T-cell (primary cell): ENCODE measurements around the gene IFNL1. TPM values are rescaled to one million over a fixed set of nuclear protein-coding genes. Genes with fewer than 3 reads are reported as not detected.

Source experiments
- ATAC-seq, 4 experiments: fragments of 200-7000 bp in 3 of 4; fragments of 150-1000 bp in 1 of 4; cut with Tn5 transposase; replicated peaks in 1 of 4; 1 replicate in 3 of 4; 2 replicates in 1 of 4; pipeline ENCODE4 v1.10.0; 2021; ENCODE audit warnings: moderate library complexity in 3 of 4, mild to moderate bottlenecking in 2 of 4, moderate number of reproducible peaks in 1 of 4
- CTCF ChIA-PET, 2 donors: fragments of 300-600 bp; sonication (Branson Sonifier 250); formaldehyde crosslinking; loops; one replicate each; lab custom pipeline; 2022; ENCODE audit warnings: antibody characterized with exemption in 2 of 2; lab: Charles Lee
- POLR2A ChIA-PET, 2 donors: fragments of 300-600 bp; sonication (Branson Sonifier 250); formaldehyde crosslinking; loops; one replicate each; lab custom pipeline; 2022; ENCODE audit warnings: antibody characterized with exemption in 2 of 2; lab: Charles Lee
- DNase-seq, 35 experiments: peaks; one replicate each; pipeline versions ENCODE4 v3.0.0 to v3.0.0-alpha.2; 2013 to 2023
- H3K27ac ChIP-seq: one replicate; pipeline ENCODE4 v1.5.1; 2013; ENCODE audit warnings: low read length
- H3K27me3 ChIP-seq, 2 experiments: replicated peaks in 1 of 2; 1 replicate in 1 of 2; 2 replicates in 1 of 2; pipeline versions ENCODE4 v1.6.1 to v1.7.0; 2013; ENCODE audit warnings: low read length in 1 of 2, mixed read lengths in 1 of 2; ENCODE audit not compliant: control insufficient read depth in 2 of 2, insufficient read depth in 2 of 2; ENCODE audit errors: extremely low read depth in 1 of 2
- H3K36me3 ChIP-seq, 2 donors: 1 replicate in 1 of 2; 2 replicates in 1 of 2; pipeline versions ENCODE4 v1.6.1 to v1.7.0; 2013; ENCODE audit warnings: low read length in 1 of 2; ENCODE audit not compliant: control insufficient read depth in 2 of 2, insufficient read depth in 1 of 2; ENCODE audit errors: extremely low read depth in 1 of 2
- H3K4me1 ChIP-seq, 2 experiments: 1 replicate in 1 of 2; 2 replicates in 1 of 2; pipeline versions ENCODE4 v1.6.1 to v1.7.0; 2013; ENCODE audit warnings: low read length in 2 of 2, mixed read lengths in 1 of 2; ENCODE audit not compliant: insufficient read depth in 2 of 2, control insufficient read depth in 1 of 2; ENCODE audit errors: extremely low read depth in 1 of 2
- H3K4me3 ChIP-seq, 2 donors: 1 replicate in 1 of 2; 2 replicates in 1 of 2; pipeline versions ENCODE4 v1.5.1 to v1.7.0; 2013; ENCODE audit warnings: mild to moderate bottlenecking in 2 of 2, low read length in 1 of 2, moderate library complexity in 1 of 2; ENCODE audit not compliant: control insufficient read depth in 1 of 2; ENCODE audit errors: extremely low read depth in 1 of 2
- H3K9me3 ChIP-seq: 2 replicates; pipeline ENCODE4 v1.7.0; 2013
- H3K27ac Mint-ChIP-seq, 2 donors: one replicate each; pipeline ENCODE4 v1.8.0; 2020 to 2021; ENCODE audit warnings: mild to moderate bottlenecking in 2 of 2, mixed read lengths in 2 of 2
- H3K27me3 Mint-ChIP-seq, 2 donors: one replicate each; pipeline ENCODE4 v1.8.0; 2021 to 2022; ENCODE audit warnings: mixed read lengths in 2 of 2
- H3K36me3 Mint-ChIP-seq: one replicate; pipeline ENCODE4 v1.8.0; 2021; ENCODE audit warnings: mixed read lengths
- H3K4me1 Mint-ChIP-seq, 3 donors: one replicate each; pipeline ENCODE4 v1.8.0; 2020 to 2022; ENCODE audit warnings: mixed read lengths in 3 of 3, mild to moderate bottlenecking in 1 of 3
- H3K4me3 Mint-ChIP-seq, 3 donors: one replicate each; pipeline ENCODE4 v1.8.0; 2020 to 2022; ENCODE audit warnings: mild to moderate bottlenecking in 3 of 3, mixed read lengths in 3 of 3, moderate library complexity in 3 of 3
- H3K9me3 Mint-ChIP-seq, 3 donors: one replicate each; pipeline ENCODE4 v1.8.0; 2020 to 2022; ENCODE audit warnings: mixed read lengths in 3 of 3
- WGBS: methylation state at CpG from one replicate; pipeline ENCODE4 v1.1.5; 2013; ENCODE audit warnings: missing lambda C conversion rate; ENCODE audit not compliant: insufficient coverage; 5-methylcytosine and 5-hydroxymethylcytosine counted together
- total RNA-seq, 35 experiments: library from RNA in 6 of 35; stranded (reverse) in 6 of 35; fragments of 120-200 nt in 1 of 35; gene quantifications; one replicate each; pipeline versions ENCODE4 v1.2.1 to v1.2.4 and lab custom pipeline; 2013 to 2026

The IFNL1 gene
- total RNA-seq, 5 donors from 2014 or later (not counting 1 experiment from before 2014, with no cell fraction given), result 0.49 TPM; not detected in 4

DNA sequence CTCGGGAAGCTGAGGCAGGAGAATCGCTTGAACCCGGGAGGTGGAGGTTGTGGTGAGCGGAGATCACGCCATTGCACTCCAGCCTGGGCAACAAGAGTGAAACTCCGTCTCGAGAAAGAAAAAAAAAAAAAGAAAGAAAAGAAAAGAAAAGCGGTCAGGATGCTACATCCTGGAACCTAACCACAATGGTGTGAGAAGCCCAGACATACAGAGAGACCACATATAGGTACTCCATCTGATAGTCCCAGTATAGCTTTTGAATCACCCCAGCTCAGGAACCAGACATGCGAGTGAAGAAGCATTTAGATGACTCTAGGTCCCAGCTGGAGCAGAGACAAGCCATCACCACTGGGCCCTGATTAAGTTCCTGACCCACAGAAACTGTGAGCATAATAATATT is 3.2 kb downstream of the IFNL1 start:
- H3K27ac ChIP-seq, result no peak overlapping the region
- CTCF ChIA-PET, result no interaction called here
- peak overlapping the region in 1 of 2 donors; percentile 52 for H3K27ac Mint-ChIP-seq

GRCh38 chr19:39299832-39300231 is 3.6 kb downstream of the IFNL1 start:
- ChIA-PET CTCF (no interaction called here), POLR2A (no interaction called here)
- Histone ChIP-seq H3K27me3 (no peaks in the 10 kb centered on the region), H3K27ac (no peak overlapping the region), H3K9me3 (no peaks in the 10 kb centered on the region), H3K36me3 (no peaks in the 10 kb centered on the region), H3K4me1 (peaks cover 0 to 28% of the 10 kb centered on the region in 2 experiments), H3K4me3 (no peak overlapping the region)
- Mint-ChIP-seq H3K36me3 (no peaks in the 10 kb centered on the region), H3K27ac (peak overlapping the region in 1 of 2 donors; percentile 55), H3K4me3 (no peak overlapping the region), H3K9me3 (no peaks in the 10 kb centered on the region), H3K27me3 (no peaks in the 10 kb centered on the region), H3K4me1 (peaks cover 15 to 25% (median 18%) of the 10 kb centered on the region in 3 donors)
- 83% methylated on average over 7 of the region's 10 CpGs for WGBS
- DNase-seq, result no peak
- no peak for ATAC-seq

More for the DNA sequence above, 3.2 kb downstream of the IFNL1 start:
- 50% methylated on average over 5 of the region's 9 CpGs for WGBS
- Histone ChIP-seq H3K4me1 (peaks cover 0 to 28% of the 10 kb centered on the region in 2 experiments), H3K36me3 (no peaks in the 10 kb centered on the region), H3K9me3 (no peaks in the 10 kb centered on the region), H3K27me3 (no peaks in the 10 kb centered on the region), H3K4me3 (no peak overlapping the region)
- no peaks in the 10 kb centered on the region for H3K9me3 Mint-ChIP-seq
- no peaks in the 10 kb centered on the region for H3K36me3 Mint-ChIP-seq
- peaks cover 15 to 25% (median 18%) of the 10 kb centered on the region in 3 donors for H3K4me1 Mint-ChIP-seq
- H3K27me3 Mint-ChIP-seq, result no peaks in the 10 kb centered on the region
- ATAC-seq (peak in 2 of 4 experiments; percentile 31 to 38), DNase-seq (peak in 2 of 35 experiments; percentile 5 to 63)
- POLR2A ChIA-PET, result no interaction called here
- H3K4me3 Mint-ChIP-seq, result no peak overlapping the region

DNA sequence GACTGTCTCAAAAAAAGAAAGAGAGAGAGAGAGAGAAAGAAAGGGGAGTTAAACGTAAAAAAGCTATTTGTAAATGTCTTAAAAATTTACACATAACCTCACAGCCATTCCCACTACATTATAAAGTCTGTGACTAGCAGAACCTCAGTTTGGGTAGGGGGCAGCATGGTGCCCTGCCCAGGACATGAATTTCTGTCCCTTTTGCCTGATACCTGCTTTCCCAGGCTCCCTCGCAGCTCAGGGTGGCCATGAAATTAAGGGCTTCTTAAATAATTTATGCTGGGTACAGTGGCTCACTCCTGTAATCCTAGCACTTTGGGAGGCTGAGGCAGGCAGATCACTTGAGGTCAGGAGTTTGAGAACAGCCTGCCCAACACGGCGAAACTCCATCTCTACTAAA is 4.8 kb downstream of the IFNL1 start:
- no peaks in the 10 kb centered on the region for H3K9me3 ChIP-seq
- H3K27me3 Mint-ChIP-seq, result no peaks in the 10 kb centered on the region
- ChIA-PET POLR2A (no interaction called here), CTCF (interaction anchor here in 1 of 2 donors (1.0 kb wide), 1 partner anchor 39 kb away, joined by 3 read pairs; no protein-coding TSS in a partner anchor)
- no peak for DNase-seq
- no peaks in the 10 kb centered on the region for H3K36me3 Mint-ChIP-seq
- H3K27ac ChIP-seq, result no peak overlapping the region
- WGBS, result 96% methylated on average over 3 of the region's 4 CpGs
- H3K4me1 Mint-ChIP-seq, result peaks cover 18 to 25% (median 23%) of the 10 kb centered on the region in 3 donors
- H3K27ac Mint-ChIP-seq, result no peak overlapping the region
- H3K4me3 Mint-ChIP-seq, result no peak overlapping the region
- ATAC-seq, result no peak
- no peak overlapping the region for H3K4me3 ChIP-seq
- no peaks in the 10 kb centered on the region for H3K9me3 Mint-ChIP-seq
- no peaks in the 10 kb centered on the region for H3K36me3 ChIP-seq
- H3K27me3 ChIP-seq, result no peaks in the 10 kb centered on the region
- H3K4me1 ChIP-seq, result peaks cover 0 to 28% of the 10 kb centered on the region in 2 experiments

DNA sequence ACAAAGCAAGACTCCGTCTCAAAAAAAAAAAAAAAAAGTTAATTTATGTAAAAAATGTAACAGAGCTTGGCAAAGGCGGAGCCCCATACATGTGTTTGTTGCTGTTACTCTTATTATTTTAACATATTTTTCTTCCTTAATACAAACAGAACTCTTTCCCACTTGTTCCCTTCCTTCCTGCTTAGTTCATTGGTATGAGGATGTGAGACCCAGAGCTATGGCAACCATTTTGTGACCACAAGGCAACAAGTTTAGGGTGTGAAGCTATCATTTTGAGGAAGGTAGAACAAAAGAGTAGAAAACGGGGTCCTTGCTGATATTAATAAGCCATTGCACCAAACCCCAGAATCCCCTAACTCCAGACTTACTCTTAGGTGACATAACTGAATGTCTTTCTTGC is 5.4 kb downstream of the IFNL1 start:
- Mint-ChIP-seq H3K36me3 (peaks cover under 1% of the 10 kb centered on the region), H3K27me3 (no peaks in the 10 kb centered on the region), H3K4me1 (peaks cover 18 to 25% (median 23%) of the 10 kb centered on the region in 3 donors), H3K9me3 (no peaks in the 10 kb centered on the region), H3K27ac (no peak overlapping the region), H3K4me3 (no peak overlapping the region)
- Histone ChIP-seq H3K4me1 (peaks cover 0 to 28% of the 10 kb centered on the region in 2 experiments), H3K9me3 (no peaks in the 10 kb centered on the region), H3K27ac (no peak overlapping the region), H3K4me3 (no peak overlapping the region), H3K27me3 (peaks cover 0 to 3% of the 10 kb centered on the region in 2 experiments), H3K36me3 (no peaks in the 10 kb centered on the region)
- WGBS, result no CpG with 5 or more reads among the region's 3 CpGs
- DNase-seq (no peak), ATAC-seq (no peak)
- ChIA-PET POLR2A (no interaction called here), CTCF (interaction anchor here in 1 of 2 donors (1.0 kb wide), 1 partner anchor 40 kb away, joined by 3 read pairs; no protein-coding TSS in a partner anchor)

DNA sequence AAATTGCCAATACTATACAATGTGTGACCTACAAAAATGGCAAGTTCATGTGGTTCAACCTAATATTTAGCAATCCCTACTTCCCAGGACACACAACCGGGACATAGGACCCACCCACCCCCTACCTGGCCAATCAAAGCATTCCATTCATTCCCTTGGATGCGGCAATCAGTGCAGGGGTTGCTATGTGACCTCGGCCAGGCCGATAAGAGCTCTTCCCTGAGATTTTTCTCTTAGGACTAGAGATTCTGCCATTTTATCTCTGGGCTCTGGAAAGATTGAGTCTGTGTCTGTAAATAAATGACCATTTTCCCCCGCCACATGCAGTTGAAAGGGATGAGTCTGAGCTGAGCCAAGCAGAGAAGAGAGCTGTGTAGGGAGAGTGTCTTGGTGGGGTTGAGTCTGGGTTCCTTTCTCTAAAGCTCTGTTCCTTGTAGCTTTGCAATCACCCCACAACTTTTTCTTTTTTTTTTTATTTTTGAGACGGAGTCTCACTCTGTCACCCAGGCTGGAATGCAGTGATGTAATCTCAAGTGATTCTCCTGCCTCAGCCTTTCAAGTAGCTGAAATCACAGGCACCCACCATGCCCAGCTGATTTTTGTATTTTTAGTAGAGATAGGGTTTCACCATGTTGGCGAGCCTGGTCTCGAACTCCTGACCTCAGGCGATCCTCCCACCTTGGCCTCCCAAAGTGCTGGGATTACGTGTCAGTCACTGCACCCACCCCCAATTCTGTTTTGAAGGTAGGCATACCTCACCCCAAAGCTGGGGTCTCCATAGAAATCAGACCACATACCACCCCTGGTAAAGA is 7.4 kb downstream of the IFNL1 start:
- H3K4me1 Mint-ChIP-seq, result peaks cover 6 to 11% (median 10%) of the 10 kb centered on the region in 3 donors
- H3K36me3 ChIP-seq, result peaks cover 0 to 2% of the 10 kb centered on the region in 2 donors
- H3K27me3 ChIP-seq, result peaks cover 0 to 3% of the 10 kb centered on the region in 2 experiments
- no peaks in the 10 kb centered on the region for H3K9me3 ChIP-seq
- no peaks in the 10 kb centered on the region for H3K9me3 Mint-ChIP-seq
- POLR2A ChIA-PET, result interaction anchor here in 1 of 2 donors (0.6 kb wide), 1 partner anchor 213 kb away, joined by 6 read pairs; no protein-coding TSS in a partner anchor
- CTCF ChIA-PET, result no interaction called here
- peaks cover 8% of the 10 kb centered on the region for H3K36me3 Mint-ChIP-seq
- H3K27me3 Mint-ChIP-seq, result no peaks in the 10 kb centered on the region
- 100% methylated on average over 5 of the region's 10 CpGs for WGBS
- no peak overlapping the region for H3K4me3 ChIP-seq
- no peak for DNase-seq
- no peak for ATAC-seq
- no peak overlapping the region for H3K27ac ChIP-seq
- no peak overlapping the region for H3K27ac Mint-ChIP-seq
- H3K4me3 Mint-ChIP-seq, result no peak overlapping the region
- peaks cover 0 to 15% of the 10 kb centered on the region in 2 experiments for H3K4me1 ChIP-seq

GRCh38 chr19:39304185-39304513 is 7.9 kb downstream of the IFNL1 start:
- H3K9me3 Mint-ChIP-seq, result no peaks in the 10 kb centered on the region
- Histone ChIP-seq H3K9me3 (no peaks in the 10 kb centered on the region), H3K27me3 (peaks cover 0 to 3% of the 10 kb centered on the region in 2 experiments), H3K4me1 (peaks cover 0 to 9% of the 10 kb centered on the region in 2 experiments), H3K4me3 (no peak overlapping the region), H3K27ac (no peak overlapping the region), H3K36me3 (peaks cover 0 to 2% of the 10 kb centered on the region in 2 donors)
- no peak for DNase-seq
- no peak overlapping the region for H3K4me3 Mint-ChIP-seq
- CTCF ChIA-PET, result no interaction called here
- no peak overlapping the region for H3K27ac Mint-ChIP-seq
- peaks cover 4 to 9% (median 8%) of the 10 kb centered on the region in 3 donors for H3K4me1 Mint-ChIP-seq
- no peak for ATAC-seq
- H3K36me3 Mint-ChIP-seq, result peaks cover 13% of the 10 kb centered on the region
- no peaks in the 10 kb centered on the region for H3K27me3 Mint-ChIP-seq
- POLR2A ChIA-PET, result no interaction called here
